Right lobe of liver (tissue), 6 donors: ENCODE measurements around the gene UBE2G1. TPM values are rescaled to one million over a fixed set of nuclear protein-coding genes. Genes with fewer than 3 reads are reported as not detected.

ENCODE experiments used
- ATAC-seq, 4 donors: fragments of 200-7000 bp; cut with Tn5 transposase; one replicate each; pipeline ENCODE4 v1.9.1; 2020; ENCODE audit warnings: mild to moderate bottlenecking in 4 of 4, moderate library complexity in 4 of 4
- DNase-seq, 3 donors: peaks; one replicate each; pipeline ENCODE4 v3.0.0-alpha.2; 2020
- H3K27ac ChIP-seq, 3 donors: fragments of 200-600 bp; one replicate each; pipeline ENCODE4 v1.8.0; 2022
- H3K27me3 ChIP-seq, 2 donors: fragments of 200-600 bp; one replicate each; pipeline ENCODE4 v1.8.0; 2022
- H3K36me3 ChIP-seq, 4 donors: fragments of 200-600 bp; sonication (generic) in 1 of 4; one replicate each; pipeline versions ENCODE4 v1.5.1 to v1.8.0; 2017 to 2022; ENCODE audit warnings: control low read depth in 1 of 4
- H3K4me1 ChIP-seq, 4 donors: fragments of 200-600 bp; sonication (generic) in 1 of 4; one replicate each; pipeline versions ENCODE4 v1.5.1 to v1.8.0; 2017 to 2022; ENCODE audit warnings: control low read depth in 1 of 4
- H3K4me3 ChIP-seq, 3 donors: fragments of 200-600 bp; one replicate each; pipeline ENCODE4 v1.8.0; 2022
- H3K9me3 ChIP-seq, 4 donors: fragments of 200-600 bp; sonication (generic) in 1 of 4; one replicate each; pipeline versions ENCODE4 v1.5.1 to v1.8.0; 2017 to 2022; ENCODE audit warnings: control low read depth in 1 of 4
- POLR2A ChIP-seq: fragments of 450-650 bp; IDR thresholded peaks from one replicate; pipeline ENCODE4 v1.6.1; 2017; ENCODE audit warnings: antibody characterized with exemption, mild to moderate bottlenecking
- WGBS: methylation state at CpG from one replicate; pipeline ENCODE4 v1.1.6; 2018; ENCODE audit warnings: low coverage, low lambda C conversion rate; ENCODE audit not compliant: insufficient coverage; ENCODE audit errors: missing lambda C conversion rate; 5-methylcytosine and 5-hydroxymethylcytosine counted together
- intact Hi-C, 2 donors: fragments of 100-400 bp; cut with DNase I; formaldehyde crosslinking; loops; one replicate each; pipeline versions ENCODE4 v1.11.2 to v1.14.1; 2022
- total RNA-seq, 6 experiments: library from RNA; depleted of rRNA in 2 of 6; stranded (reverse); fragments of >200 nt in 2 of 6; fragmentation: NEBNext Ultra II Directional in 3 of 6; extraction: Animal tissue kit (Norgen Biotek cat#: 25700) in 3 of 6; gene quantifications; one replicate each; pipeline versions ENCODE4 v1.1.0 to v1.2.4, GENCODE V29; 2016 to 2023
- TF ChIP-seq, protein P1 (sequence below), 4 donors: fragments of 200-600 bp in 3 of 4; fragments of 450-650 bp in 1 of 4; IDR thresholded peaks; one replicate each; pipeline versions ENCODE4 v1.5.1 to v1.8.0; 2016 to 2022; ENCODE audit warnings: antibody characterized with exemption in 4 of 4, mild to moderate bottlenecking in 2 of 4
- donor health status: DM: no; HTN: yes; CAD: no.
- donor health status: DM: no; HTN: no; CAD: no.
- donor health status: DM: no; HTN: no; CAD: no.
- donor health status: DM: no; HTN: yes; CAD: no.
- donor health status: DM: no; HTN: yes; CAD: no.

The UBE2G1 gene
- total RNA-seq, 6 experiments from 2014 or later: 30.3 to 45.5 (median 38.8) TPM

- H3K27ac ChIP-seq: no peak overlapping the region
- no peak for ATAC-seq
- 89% methylated on average over 7 of the region's 7 CpGs for WGBS
- no peaks in the 10 kb centered on the region for H3K9me3 ChIP-seq
- H3K4me1 ChIP-seq: peaks cover 0 to 8% (median 3%) of the 10 kb centered on the region in 4 donors
- DNase-seq: no peak
- H3K36me3 ChIP-seq: no peaks in the 10 kb centered on the region
- intact Hi-C loops: no loop called here
- no peak overlapping the region for H3K4me3 ChIP-seq
- no peaks in the 10 kb centered on the region for H3K27me3 ChIP-seq
- TF ChIP-seq POLR2A: no peak
- TF ChIP-seq, protein P1, sequence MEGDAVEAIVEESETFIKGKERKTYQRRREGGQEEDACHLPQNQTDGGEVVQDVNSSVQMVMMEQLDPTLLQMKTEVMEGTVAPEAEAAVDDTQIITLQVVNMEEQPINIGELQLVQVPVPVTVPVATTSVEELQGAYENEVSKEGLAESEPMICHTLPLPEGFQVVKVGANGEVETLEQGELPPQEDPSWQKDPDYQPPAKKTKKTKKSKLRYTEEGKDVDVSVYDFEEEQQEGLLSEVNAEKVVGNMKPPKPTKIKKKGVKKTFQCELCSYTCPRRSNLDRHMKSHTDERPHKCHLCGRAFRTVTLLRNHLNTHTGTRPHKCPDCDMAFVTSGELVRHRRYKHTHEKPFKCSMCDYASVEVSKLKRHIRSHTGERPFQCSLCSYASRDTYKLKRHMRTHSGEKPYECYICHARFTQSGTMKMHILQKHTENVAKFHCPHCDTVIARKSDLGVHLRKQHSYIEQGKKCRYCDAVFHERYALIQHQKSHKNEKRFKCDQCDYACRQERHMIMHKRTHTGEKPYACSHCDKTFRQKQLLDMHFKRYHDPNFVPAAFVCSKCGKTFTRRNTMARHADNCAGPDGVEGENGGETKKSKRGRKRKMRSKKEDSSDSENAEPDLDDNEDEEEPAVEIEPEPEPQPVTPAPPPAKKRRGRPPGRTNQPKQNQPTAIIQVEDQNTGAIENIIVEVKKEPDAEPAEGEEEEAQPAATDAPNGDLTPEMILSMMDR (IDR thresholded peaks at IDR 0.05): no peak
Observed at GRCh38 chr17:4324463-4324862, 42.0 kb downstream of the UBE2G1 start.

GRCh38 chr17:4319221-4319620 lies 47.3 kb downstream of the UBE2G1 start:
- H3K4me1 ChIP-seq: peaks cover 0 to 14% (median 3%) of the 10 kb centered on the region in 4 donors
- TF ChIP-seq POLR2A: no peak
- TF ChIP-seq, protein P1 (IDR thresholded peaks at IDR 0.05): no peak
- 88% methylated on average over 4 of the region's 4 CpGs for WGBS

GRCh38 chr17:4318596-4318995 lies 47.9 kb downstream of the UBE2G1 start:
- ATAC-seq: no peak
- TF ChIP-seq, protein P1 (IDR thresholded peaks at IDR 0.05): no peak
- TF ChIP-seq POLR2A: no peak
- no peak for DNase-seq
- Histone ChIP-seq H3K4me1 (peaks cover 0 to 18% (median 3%) of the 10 kb centered on the region in 4 donors), H3K9me3 (no peaks in the 10 kb centered on the region), H3K4me3 (no peak overlapping the region), H3K36me3 (no peaks in the 10 kb centered on the region), H3K27ac (no peak overlapping the region), H3K27me3 (no peaks in the 10 kb centered on the region)
- intact Hi-C loops: no loop called here
- WGBS: 81% methylated on average over 3 of the region's 3 CpGs

More at GRCh38 chr17:4319221-4319620, 47.3 kb downstream of the UBE2G1 start:
- H3K9me3 ChIP-seq: no peaks in the 10 kb centered on the region
- no peaks in the 10 kb centered on the region for H3K27me3 ChIP-seq
- intact Hi-C loops: no loop called here
- DNase-seq (no peak), ATAC-seq (no peak)
- no peak overlapping the region for H3K27ac ChIP-seq
- H3K36me3 ChIP-seq: no peaks in the 10 kb centered on the region
- no peak overlapping the region for H3K4me3 ChIP-seq

DNA sequence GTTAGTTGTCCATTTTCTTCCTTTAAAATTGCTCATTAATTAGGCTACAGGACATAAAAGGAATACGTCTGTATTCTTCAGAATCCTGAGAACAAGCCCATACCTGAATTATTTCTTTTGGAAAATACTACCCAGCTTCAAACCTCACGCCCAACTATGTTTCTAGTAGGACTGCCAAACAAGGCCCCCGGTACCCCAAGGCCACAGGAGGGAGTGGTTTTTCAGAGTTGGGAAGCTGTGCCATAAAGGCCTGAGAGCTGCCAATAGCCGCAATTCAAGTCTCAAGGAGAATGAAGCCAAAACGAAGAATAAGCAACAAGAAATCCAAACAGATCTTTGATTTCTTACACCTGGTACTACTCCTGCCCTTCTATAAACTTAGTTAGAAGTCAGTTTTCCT lies 48.3 kb downstream of the UBE2G1 start:
- ATAC-seq (no peak), DNase-seq (no peak)
- no peaks in the 10 kb centered on the region for H3K9me3 ChIP-seq
- H3K27me3 ChIP-seq: no peaks in the 10 kb centered on the region
- H3K4me1 ChIP-seq: peaks cover 0 to 18% (median under 1%) of the 10 kb centered on the region in 4 donors
- H3K36me3 ChIP-seq: no peaks in the 10 kb centered on the region
- 76% methylated on average over 5 of the region's 5 CpGs for WGBS
- TF ChIP-seq POLR2A: no peak
- TF ChIP-seq, protein P1 (IDR thresholded peaks at IDR 0.05): no peak
- H3K4me3 ChIP-seq: no peak overlapping the region
- H3K27ac ChIP-seq: no peak overlapping the region
- intact Hi-C loops: no loop called here

DNA sequence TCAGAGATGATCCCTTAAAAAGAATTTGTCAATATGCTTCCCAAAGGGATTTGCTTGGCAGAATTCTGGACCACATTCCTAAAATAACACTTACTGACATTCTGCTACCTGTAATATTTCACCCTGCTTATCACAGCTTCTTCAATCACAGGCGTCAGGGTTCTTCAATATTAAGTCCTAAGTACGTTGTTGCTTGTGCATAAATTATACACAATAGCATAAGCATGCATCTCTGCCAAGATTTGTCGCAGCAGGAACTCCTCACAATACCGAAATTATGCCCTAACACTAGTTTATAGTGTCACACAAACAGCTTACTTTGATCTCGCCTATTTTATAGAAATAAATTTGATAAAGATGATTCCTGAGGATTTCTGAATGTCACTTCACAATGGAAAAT lies 48.9 kb downstream of the UBE2G1 start:
- Histone ChIP-seq H3K27me3 (no peaks in the 10 kb centered on the region), H3K4me1 (peaks cover 0 to 21% (median 0%) of the 10 kb centered on the region in 4 donors), H3K4me3 (no peak overlapping the region), H3K36me3 (no peaks in the 10 kb centered on the region), H3K9me3 (no peaks in the 10 kb centered on the region), H3K27ac (no peak overlapping the region)
- ATAC-seq (no peak), DNase-seq (no peak)
- intact Hi-C loops: no loop called here
- 79% methylated on average over 5 of the region's 5 CpGs for WGBS
- TF ChIP-seq, protein P1 (IDR thresholded peaks at IDR 0.05): no peak
- TF ChIP-seq POLR2A: no peak
